ENCODE data around the gene COQ5.

DNA sequence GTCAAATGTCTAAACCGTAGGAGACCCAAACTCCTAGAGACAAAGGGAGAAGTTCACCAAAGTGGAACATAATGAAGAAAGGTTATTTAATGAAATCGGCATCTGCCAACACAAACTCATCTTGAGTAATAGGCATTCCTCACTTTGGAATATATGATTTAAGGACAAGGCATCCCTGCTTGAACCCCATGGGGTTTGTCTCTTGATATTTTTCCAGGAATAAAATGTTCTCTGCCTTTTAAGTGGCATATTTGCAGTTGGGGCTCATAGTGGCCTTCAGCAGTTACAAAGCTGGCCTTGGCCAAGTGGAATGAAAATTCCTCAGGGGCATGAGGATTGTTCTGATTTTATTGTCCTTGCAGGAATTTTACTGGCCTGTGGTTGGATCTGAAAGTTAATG, 45.1 kb upstream of the COQ5 start:
- TF ChIP-seq, protein P1, sequence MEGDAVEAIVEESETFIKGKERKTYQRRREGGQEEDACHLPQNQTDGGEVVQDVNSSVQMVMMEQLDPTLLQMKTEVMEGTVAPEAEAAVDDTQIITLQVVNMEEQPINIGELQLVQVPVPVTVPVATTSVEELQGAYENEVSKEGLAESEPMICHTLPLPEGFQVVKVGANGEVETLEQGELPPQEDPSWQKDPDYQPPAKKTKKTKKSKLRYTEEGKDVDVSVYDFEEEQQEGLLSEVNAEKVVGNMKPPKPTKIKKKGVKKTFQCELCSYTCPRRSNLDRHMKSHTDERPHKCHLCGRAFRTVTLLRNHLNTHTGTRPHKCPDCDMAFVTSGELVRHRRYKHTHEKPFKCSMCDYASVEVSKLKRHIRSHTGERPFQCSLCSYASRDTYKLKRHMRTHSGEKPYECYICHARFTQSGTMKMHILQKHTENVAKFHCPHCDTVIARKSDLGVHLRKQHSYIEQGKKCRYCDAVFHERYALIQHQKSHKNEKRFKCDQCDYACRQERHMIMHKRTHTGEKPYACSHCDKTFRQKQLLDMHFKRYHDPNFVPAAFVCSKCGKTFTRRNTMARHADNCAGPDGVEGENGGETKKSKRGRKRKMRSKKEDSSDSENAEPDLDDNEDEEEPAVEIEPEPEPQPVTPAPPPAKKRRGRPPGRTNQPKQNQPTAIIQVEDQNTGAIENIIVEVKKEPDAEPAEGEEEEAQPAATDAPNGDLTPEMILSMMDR (IDR thresholded peaks at IDR 0.05), result no peak
- TF ChIP-seq POLR2A (IDR thresholded peaks at IDR 0.05; ENCODE audit: low read depth) (no peak), EP300 (IDR thresholded peaks at IDR 0.05) (no peak), POLR2AphosphoS5 (IDR thresholded peaks at IDR 0.05) (no peak)

Measured in esophagus muscularis mucosa (tissue), 4 donors.